Esophagus squamous epithelium (tissue), 4 donors: Measurements from ENCODE around the gene C14orf180.

Experiments used
- CTCF ChIP-seq, 6 experiments: fragments of 450-650 bp in 4 of 6; fragments of 200-600 bp in 2 of 6; sonication (generic) in 2 of 6; IDR thresholded peaks; one replicate each; pipeline ENCODE4 v1.5.1; 2016 to 2019; ENCODE audit warnings: antibody characterized with exemption in 6 of 6, mild to moderate bottlenecking in 4 of 6, moderate library complexity in 4 of 6
- POLR2A ChIP-seq, 4 donors: fragments of 450-650 bp; IDR thresholded peaks; one replicate each; pipeline ENCODE4 v1.6.1; 2017; ENCODE audit warnings: antibody characterized with exemption in 4 of 4, mild to moderate bottlenecking in 4 of 4, moderate library complexity in 3 of 4

- no peak for TF ChIP-seq CTCF (IDR thresholded peaks at IDR 0.05)
- TF ChIP-seq POLR2A (IDR thresholded peaks at IDR 0.05), result no peak
Observed at GRCh38 chr14:104530646-104531045, 48.9 kb upstream of the C14orf180 start.
